GM18502 (cell line): ENCODE measurements around the gene FAM229A.
"Not testable (repeated sequence)": the region's sequence is repeated elsewhere in the genome, so short reads cannot be mapped to it uniquely, and the experiment has no call there.

Experiments
- ATAC-seq: cut with Tn5 transposase; IDR thresholded peaks from one replicate; pipeline ENCODE4 v1.9.1; 2021; ENCODE audit warnings: mild to moderate bottlenecking; ENCODE audit not compliant: unreplicated experiment, poor library complexity

The FAM229A gene

GRCh38 chr1:32362474-32363313 lies at the start of gene FAM229A, which contains the start of gene TSSK3:
Gene FAM229A (minus strand): TSS chr1:32362485. CDS start chr1:32362091, 394 bp downstream.
Gene TSSK3 (plus strand): TSS chr1:32362539. CDS start chr1:32362702, 163 bp downstream.
- ATAC-seq: no peak

- no peak for ATAC-seq
These were observed 49.0 kb upstream of the FAM229A start for GRCh38 chr1:32411261-32411660.

GRCh38 chr1:32406629-32407111 lies 44.4 kb upstream of the FAM229A start:
- ATAC-seq: no peak

GRCh38 chr1:32405672-32406467 lies 43.6 kb upstream of the FAM229A start:
- no peak for ATAC-seq

GRCh38 chr1:32404946-32405345 lies 42.7 kb upstream of the FAM229A start:
- no peak for ATAC-seq

GRCh38 chr1:32400876-32401631 lies 38.8 kb upstream of the FAM229A start:
- ATAC-seq: no peak

- ATAC-seq: no peak
These were observed 37.6 kb upstream of the FAM229A start for GRCh38 chr1:32399843-32400242.

GRCh38 chr1:32398401-32398800 lies 36.1 kb upstream of the FAM229A start:
- ATAC-seq: no peak

- ATAC-seq: not testable (repeated sequence)
These were observed 34.2 kb upstream of the FAM229A start for GRCh38 chr1:32396524-32396923.

GRCh38 chr1:32394890-32395432 lies 32.7 kb upstream of the FAM229A start:
- no peak for ATAC-seq

- peak; percentile 97 for ATAC-seq
These were observed 32.0 kb upstream of the FAM229A start, which contains the start of gene BSDC1 for GRCh38 chr1:32394141-32394889. Gene BSDC1 (minus strand): TSS chr1:32394441. CDS start chr1:32394414, 27 bp downstream.

GRCh38 chr1:32393832-32394140 lies 31.5 kb upstream of the FAM229A start:
- peak; percentile 28 for ATAC-seq

GRCh38 chr1:32393136-32393535 lies 30.9 kb upstream of the FAM229A start:
- ATAC-seq: no peak

GRCh38 chr1:32392325-32392724 lies 30.0 kb upstream of the FAM229A start:
- no peak for ATAC-seq

- no peak for ATAC-seq
These were observed 28.9 kb upstream of the FAM229A start for GRCh38 chr1:32390904-32391870.

- ATAC-seq: no peak
These were observed 26.4 kb upstream of the FAM229A start for GRCh38 chr1:32388641-32389040.

GRCh38 chr1:32386676-32387392 lies 24.5 kb upstream of the FAM229A start:
- ATAC-seq: no peak

GRCh38 chr1:32380057-32380456 lies 17.8 kb upstream of the FAM229A start:
- no peak for ATAC-seq
